GM10266 (cell line): ENCODE measurements around the gene SERP2.

ENCODE experiments used
- DNase-seq: peaks from one replicate; pipeline ENCODE4 v3.0.0; 2012; ENCODE audit errors: extremely low spot score
- CTCF ChIP-seq: IDR thresholded peaks from 2 replicates; pipeline ENCODE4 v1.5.1; 2012; ENCODE audit warnings: mild to moderate bottlenecking, low read depth; ENCODE audit not compliant: control insufficient read depth, insufficient read depth; ENCODE audit errors: missing control alignments

The SERP2 gene

DNA sequence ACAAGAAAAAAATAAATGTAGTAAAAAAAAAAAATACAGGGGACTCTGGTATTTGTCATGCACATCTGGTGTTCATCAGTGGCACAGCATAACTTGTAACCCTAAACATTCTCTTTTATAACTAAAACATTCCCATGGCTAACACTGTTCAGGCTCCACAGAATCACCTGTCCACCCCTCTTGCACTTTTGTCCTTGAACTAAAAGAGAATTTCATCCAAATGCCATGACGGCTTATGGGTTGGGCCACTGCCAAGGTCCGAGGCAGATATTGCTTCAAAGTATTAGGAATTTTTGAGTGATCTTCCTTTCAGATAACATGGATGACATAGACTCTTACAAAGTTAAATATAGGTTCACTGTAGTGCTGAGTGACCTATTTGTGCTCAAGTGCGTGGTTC, 25.7 kb upstream of the SERP2 start:
- no peak for DNase-seq
- TF ChIP-seq CTCF = no peak

DNA sequence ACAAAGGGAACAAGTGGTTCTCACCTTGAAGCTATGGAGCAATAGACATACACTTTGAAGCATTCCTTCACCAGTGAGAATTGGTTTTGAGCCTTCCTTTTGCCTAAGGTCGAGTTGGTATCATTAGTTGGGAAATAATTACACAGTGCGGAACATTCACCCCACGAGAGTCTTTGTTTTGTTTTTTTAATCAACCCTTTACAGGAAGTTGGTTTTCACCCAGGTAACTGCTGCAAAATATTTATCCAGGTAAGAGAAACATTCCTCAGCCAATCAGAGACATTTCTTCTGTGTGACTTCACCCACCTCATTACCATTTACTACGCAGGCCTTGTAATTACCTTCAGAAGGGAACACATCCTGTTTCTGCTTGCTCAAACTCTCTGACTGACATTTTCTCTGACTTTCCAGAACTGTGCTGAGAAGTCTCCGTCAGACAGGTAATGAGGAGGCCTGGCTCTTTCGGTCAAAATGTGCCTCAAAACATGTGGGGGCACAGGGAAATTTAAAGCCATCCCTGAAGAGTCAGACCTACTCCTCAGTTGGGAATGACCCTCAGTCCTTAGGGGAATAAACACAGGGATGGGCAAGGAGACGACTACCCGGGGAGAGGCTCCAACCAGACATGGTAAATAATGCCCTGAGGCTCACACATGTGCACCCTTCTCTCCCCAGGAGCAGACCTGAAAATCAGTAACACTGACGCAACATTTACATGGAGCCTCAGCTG, 22.7 kb upstream of the SERP2 start:
- no peak for DNase-seq
- TF ChIP-seq CTCF = no peak

DNA sequence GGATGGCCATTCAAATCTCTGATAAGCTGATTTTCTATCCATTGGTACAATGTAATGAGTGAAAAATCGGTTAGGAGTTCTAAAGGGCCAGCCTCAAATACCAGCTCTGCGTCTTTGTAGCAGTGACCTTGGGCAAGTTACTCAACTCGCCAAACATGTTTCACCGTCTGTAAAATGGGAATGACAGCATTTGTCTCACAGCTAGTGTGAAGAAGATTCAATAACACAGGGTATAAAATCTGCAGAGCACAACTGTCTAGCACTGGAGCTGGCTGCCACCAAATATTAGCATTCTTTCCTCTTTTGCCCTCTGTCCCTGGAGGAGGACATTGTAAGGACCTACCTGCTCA, 22.1 kb upstream of the SERP2 start:
- TF ChIP-seq CTCF = no peak
- DNase-seq = no peak

DNA sequence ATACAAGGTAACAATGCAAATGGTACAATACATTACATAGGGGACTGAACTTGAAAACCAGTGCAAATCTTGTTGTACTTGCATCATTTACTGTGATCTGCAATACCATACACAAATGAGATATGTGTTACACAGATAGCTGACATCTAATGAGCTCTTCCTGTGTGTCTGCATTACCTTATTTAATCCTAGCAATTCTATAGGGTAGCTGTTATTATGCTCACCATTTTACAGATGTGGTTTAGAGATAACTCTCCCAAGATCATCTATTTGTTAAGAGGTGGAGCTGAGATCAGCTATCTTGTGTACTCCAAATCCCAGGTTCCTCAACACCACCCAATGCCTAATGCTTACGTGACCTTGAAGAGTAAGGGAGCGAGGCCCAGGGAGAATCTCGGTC, 21.4 kb upstream of the SERP2 start:
- no peak for DNase-seq
- TF ChIP-seq CTCF = no peak

GRCh38 chr13:44352671-44353070, 21.0 kb upstream of the SERP2 start:
- TF ChIP-seq CTCF = no peak
- DNase-seq = no peak

GRCh38 chr13:44354331-44354730, 19.3 kb upstream of the SERP2 start:
- no peak for TF ChIP-seq CTCF
- no peak for DNase-seq

GRCh38 chr13:44354884-44355283, 18.7 kb upstream of the SERP2 start:
- TF ChIP-seq CTCF = no peak
- DNase-seq = no peak
